Erythroblast (primary cell): Measurements from ENCODE around the gene APBB2.
"Not testable (repeated sequence)": the region's sequence is repeated elsewhere in the genome, so short reads cannot be mapped to it uniquely, and the experiment has no call there.

ENCODE experiments used
- DNase-seq, 2 experiments: peaks; one replicate each; lab custom pipeline; 2025; lab: John Stamatoyannopoulos, UW
- GATA1 ChIP-seq: IDR thresholded peaks from 2 replicates; pipeline ENCODE4 v1.6.1; 2011; ENCODE audit warnings: low read depth, mild to moderate bottlenecking, control low read depth, low read length, moderate library complexity
- POLR2A ChIP-seq: IDR thresholded peaks from 2 replicates; pipeline ENCODE4 v1.6.1; 2011; ENCODE audit warnings: mild to moderate bottlenecking, low read length

Gene APBB2

DNA sequence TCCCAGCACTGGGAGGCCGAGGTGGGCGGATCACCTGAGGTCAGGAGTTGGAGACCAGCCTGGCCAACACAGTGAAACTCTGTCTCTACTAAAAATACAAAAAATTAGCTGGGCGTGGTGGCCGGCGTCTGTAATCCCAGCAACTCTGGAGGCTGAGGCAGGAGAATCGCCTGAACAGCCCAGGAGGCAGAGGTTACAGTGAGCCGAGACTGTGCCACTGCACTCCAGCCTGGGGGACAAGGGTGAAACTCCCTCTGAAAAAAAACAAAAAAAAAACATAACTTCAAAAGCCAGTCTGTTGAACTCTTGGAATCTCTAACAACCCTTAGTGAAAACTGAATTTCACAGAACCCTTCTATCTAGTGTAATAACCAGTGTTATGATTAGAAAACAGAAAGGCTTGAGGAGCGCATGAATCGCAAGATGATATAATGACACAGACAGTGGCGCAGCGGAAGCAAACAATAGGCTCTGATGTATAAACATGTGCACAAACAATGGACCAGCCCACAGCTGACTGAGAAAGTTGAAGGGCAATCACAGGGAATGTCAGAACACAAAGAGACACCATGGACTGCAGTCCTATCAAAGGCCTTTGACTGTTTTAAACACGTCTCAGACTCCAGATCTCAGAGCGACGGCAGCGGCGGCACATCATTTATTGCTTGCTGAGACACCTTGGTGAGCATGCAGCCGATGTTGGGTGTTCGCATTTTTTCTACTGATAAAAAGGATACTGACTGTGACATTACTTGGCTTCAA is 383.0 kb downstream of the APBB2 start:
- no peak for DNase-seq
- TF ChIP-seq POLR2A: no peak
- no peak for TF ChIP-seq GATA1

DNA sequence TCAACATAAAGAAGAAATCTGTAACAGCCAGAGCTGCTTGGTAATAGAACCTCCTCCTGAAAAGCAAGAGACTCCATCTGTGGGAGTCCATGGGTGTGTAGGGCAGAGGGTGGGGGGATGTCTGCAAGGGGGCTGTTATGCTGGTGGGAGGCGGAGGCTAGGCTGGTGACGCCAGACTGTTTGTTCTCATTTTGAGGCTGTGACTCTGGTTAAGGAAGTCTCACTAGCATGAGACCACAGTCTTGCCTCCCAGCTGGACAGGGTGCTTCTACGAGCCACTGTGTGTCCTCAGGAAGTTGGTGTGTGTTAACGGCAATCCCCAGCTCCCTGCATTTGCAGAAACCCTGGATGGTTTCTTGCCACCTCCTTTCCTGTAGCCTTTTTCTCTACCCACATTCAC is 384.8 kb downstream of the APBB2 start:
- no peak for DNase-seq
- TF ChIP-seq POLR2A (no peak), GATA1 (no peak)

DNA sequence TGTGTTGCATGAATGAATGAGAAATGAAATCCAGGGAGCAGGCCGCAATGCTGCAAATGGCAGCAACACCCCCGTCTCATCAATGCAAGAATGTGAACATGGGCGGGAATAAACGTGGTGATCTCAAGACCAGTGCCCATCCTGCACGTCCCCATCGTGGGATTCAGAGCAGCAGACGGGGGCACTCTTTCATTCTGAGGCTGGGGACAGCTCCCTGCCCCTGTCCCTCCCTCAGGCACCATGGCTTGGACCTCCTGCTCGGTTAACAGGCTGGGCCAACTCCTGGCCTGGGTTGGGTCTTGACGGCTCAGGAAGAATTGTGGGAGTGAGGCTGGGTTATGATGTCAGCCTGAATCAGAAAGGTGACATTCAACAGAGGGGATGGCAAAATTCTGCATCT is 385.7 kb downstream of the APBB2 start:
- TF ChIP-seq GATA1: no peak
- TF ChIP-seq POLR2A: no peak
- no peak for DNase-seq

DNA sequence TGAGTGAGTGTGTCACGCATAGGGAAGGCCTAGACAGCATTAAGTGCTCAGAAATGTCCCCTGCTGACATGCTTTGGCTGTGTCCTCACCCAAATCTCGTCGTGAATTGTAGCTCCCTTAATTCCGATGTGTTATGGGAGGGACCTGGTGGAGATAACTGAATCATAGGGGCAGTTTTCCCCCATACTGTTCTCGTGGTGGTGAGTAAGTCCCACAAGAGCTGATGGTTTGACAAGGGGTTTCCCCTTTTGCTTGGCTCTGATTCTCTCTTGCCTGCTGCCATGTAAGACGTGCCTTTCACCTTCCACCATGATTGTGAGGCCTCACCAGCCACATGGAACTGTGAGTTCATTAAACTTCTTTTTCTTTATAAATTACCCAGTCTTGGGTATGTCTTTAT is 386.6 kb downstream of the APBB2 start:
- DNase-seq: no peak

GRCh38 chr4:40826821-40827220 is 387.5 kb downstream of the APBB2 start:
- TF ChIP-seq POLR2A: no peak
- TF ChIP-seq GATA1: no peak
- DNase-seq: no peak

More for the DNA sequence above, 386.6 kb downstream of the APBB2 start:
- no peak for TF ChIP-seq GATA1

DNA sequence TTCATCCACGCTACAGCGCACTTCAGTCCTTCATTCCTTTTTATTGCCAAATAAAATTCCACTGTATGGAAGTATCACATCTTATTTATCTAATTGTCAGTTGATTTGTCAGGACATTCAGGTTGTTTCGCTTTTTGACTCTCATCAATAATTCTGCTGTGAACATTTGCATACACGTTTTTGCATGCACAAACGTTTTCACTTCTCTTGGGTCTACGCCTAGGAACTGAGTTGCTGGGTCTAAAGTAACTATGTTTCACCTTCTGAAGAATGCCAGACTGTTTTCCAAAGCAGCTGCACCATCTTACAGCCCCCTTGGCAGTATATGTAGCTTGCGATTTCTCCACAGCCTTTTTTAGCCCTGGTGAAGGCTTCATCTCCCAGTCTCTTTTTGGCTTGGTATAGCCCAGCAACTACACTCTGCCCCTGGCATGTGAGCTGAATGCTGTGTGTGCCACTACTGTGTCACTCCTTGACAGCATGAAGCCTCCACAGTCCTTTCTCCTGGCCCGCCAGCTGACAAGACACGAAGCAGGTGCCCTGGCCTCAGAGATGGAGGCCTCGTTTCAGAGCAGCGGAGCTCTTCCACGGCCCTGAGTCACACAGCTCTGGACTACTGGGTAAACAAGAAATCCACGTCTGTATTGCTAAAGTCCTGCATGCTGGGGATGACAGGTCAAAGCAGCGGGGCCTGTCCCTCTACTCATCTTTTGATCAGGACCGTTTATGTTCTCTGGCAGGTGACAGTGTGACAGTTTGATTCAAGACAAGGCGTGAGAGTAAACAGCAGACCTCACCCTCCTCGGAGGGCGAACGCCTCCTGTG is 389.1 kb downstream of the APBB2 start:
- DNase-seq: no peak
- TF ChIP-seq POLR2A (no peak), GATA1 (no peak)

GRCh38 chr4:40822420-40823166 is 391.7 kb downstream of the APBB2 start:
- DNase-seq: no peak
- no peak for TF ChIP-seq GATA1
- no peak for TF ChIP-seq POLR2A

DNA sequence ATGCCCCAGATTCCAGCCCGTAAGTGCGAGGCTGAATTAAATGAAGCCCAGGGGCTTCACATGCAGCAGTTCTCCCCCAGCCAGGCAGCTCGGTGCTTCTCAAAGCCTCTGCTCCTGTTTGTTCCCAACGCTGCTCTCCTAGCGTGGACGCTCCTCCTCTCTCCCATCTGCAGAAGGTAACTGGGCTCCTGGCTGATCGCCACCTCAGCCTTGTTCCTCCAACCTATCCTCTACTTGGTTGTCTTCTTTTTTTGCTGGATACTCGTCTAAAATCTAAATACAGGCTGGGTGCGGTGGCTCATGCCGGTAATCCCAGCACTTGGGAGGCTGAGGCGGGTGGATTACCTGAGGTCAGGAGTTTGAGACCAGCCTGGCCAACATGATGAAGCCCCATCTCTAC is 394.2 kb downstream of the APBB2 start:
- no peak for DNase-seq
- TF ChIP-seq GATA1: no peak
- TF ChIP-seq POLR2A: no peak

GRCh38 chr4:40817157-40817556 is 397.2 kb downstream of the APBB2 start:
- DNase-seq: not testable (repeated sequence)

GRCh38 chr4:40812856-40813255 is 401.5 kb downstream of the APBB2 start:
- TF ChIP-seq POLR2A: no peak
- TF ChIP-seq GATA1: no peak
- DNase-seq: no peak

GRCh38 chr4:40812386-40812785 is 402.0 kb downstream of the APBB2 start:
- DNase-seq: no peak
- TF ChIP-seq GATA1: no peak
- no peak for TF ChIP-seq POLR2A

- TF ChIP-seq GATA1: no peak
- DNase-seq: no peak
Observed at GRCh38 chr4:40811956-40812355, 402.4 kb downstream of the APBB2 start.

DNA sequence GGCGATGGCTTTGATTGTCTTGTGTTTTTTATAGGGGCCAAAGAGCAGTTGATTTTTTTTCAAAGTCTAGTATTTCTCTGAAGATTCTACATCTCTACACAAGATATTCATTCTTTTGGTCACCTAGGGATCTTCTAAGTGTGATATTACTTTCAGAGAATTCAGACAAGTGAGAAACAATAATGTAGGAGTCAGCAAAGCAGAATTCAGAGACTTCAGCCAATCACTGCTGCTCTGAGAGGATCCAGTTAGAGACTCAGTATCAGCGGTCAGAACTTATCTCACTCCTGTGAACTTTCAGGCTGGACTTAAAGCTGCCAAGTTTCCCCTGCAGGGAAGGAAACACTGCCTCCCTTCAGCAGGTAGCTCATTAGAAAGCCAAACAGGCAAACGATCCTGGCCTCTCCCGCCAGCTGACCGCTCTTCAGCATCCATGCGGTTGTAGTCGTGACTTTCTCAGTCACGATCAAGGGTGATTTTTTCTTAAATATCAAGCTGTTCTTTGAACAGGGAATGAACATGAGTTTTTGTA is 405.4 kb downstream of the APBB2 start:
- no peak for DNase-seq
- no peak for TF ChIP-seq POLR2A
- no peak for TF ChIP-seq GATA1

GRCh38 chr4:40804598-40804997 is 409.7 kb downstream of the APBB2 start:
- TF ChIP-seq GATA1: no peak
- TF ChIP-seq POLR2A: no peak
- no peak for DNase-seq
